ENCODE measurements around the gene CCDC69.
A peak's percentile ranks its signal among the peaks of the same experiment; 100 is the strongest.
"Not testable (repeated sequence)": the region's sequence is repeated elsewhere in the genome, so short reads cannot be mapped to it uniquely, and the experiment has no call there.

The CCDC69 gene

DNA sequence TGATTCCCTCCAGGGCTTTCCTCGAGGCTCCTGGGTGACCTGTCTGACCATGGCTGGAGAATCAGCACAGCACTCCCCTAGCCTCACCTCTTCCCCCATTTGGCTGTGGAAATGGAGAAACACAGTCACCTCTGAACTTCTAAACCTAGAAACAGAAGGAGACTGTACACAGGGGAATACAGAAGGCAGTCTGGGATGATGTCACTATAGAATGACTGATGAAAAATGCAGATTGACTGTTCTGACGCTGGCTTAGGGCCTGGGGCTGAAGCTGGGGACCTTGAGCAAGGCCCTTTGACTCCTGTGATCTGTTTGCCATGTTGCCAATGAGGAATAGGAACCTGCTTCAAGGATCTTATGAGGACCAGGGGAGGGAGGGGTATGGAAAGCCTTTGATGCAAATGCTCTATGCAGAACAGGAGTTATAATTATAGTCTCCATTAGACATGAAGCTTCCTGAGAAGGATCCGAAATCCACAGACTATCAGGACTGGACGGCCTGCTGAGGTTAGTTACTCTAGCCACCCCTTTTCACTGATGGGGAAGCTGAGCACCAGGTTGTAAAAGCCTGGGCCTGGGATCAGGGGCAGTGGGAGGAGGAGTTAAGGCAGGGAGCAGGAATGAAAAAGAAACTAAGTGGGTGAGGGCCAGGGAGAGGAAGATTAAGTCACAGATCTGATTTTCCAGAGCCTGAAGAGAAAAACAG is 41.9 kb downstream of the CCDC69 start:
- TF ChIP-seq, protein P1, sequence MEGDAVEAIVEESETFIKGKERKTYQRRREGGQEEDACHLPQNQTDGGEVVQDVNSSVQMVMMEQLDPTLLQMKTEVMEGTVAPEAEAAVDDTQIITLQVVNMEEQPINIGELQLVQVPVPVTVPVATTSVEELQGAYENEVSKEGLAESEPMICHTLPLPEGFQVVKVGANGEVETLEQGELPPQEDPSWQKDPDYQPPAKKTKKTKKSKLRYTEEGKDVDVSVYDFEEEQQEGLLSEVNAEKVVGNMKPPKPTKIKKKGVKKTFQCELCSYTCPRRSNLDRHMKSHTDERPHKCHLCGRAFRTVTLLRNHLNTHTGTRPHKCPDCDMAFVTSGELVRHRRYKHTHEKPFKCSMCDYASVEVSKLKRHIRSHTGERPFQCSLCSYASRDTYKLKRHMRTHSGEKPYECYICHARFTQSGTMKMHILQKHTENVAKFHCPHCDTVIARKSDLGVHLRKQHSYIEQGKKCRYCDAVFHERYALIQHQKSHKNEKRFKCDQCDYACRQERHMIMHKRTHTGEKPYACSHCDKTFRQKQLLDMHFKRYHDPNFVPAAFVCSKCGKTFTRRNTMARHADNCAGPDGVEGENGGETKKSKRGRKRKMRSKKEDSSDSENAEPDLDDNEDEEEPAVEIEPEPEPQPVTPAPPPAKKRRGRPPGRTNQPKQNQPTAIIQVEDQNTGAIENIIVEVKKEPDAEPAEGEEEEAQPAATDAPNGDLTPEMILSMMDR (conservative IDR thresholded peaks at IDR 0.05; ENCODE audit: control insufficient read depth, insufficient read depth, low read depth, low read length) = no peak
- no peak overlapping the region for H3K4me3 ChIP-seq (ENCODE audit: control insufficient read depth, low read depth, low read length)
- DNase-seq (ENCODE audit: low read depth) = peak; percentile 50

DNA sequence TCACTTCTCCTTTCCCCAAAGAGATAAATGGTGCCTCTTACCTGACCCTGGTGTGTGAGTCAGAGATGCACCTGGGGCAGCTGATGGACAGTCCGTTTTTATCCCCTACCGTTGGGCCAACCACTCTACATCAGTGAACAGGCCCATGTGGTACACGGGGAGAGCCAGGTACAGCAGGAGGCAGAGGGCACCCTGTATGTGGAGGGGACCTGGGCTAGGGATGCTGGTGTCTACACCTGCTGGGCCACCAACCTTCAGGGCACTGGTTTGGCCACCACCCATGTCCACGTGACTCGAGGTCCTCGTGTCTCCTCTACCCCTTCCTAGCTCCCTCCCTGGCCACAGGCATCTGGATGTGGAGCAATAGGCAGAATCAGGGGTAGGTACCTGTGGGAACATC is 43.6 kb downstream of the CCDC69 start:
- TF ChIP-seq, protein P1 (conservative IDR thresholded peaks at IDR 0.05; ENCODE audit: control insufficient read depth, insufficient read depth, low read depth, low read length) = no peak
- H3K4me3 ChIP-seq (ENCODE audit: control insufficient read depth, low read depth, low read length) = no peak overlapping the region
- DNase-seq (ENCODE audit: low read depth) = no peak

DNA sequence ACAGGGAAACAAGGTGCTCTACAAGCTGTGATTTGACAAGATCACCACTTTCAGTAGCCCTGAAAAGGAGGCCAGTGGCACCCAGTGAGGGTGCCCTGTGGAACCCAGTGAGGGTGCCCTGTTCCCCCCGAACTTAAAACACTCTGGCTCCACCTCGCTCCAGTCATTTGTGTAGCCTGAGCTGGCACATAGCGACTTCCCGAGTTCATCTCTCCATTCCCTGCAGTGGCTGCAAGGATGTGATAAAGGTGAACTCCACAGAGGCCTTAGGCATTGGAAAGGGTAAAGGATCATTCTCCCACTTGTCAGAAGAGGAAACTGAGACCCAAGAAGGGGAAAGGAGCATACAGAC is 44.4 kb downstream of the CCDC69 start:
- no peak overlapping the region for H3K4me3 ChIP-seq (ENCODE audit: control insufficient read depth, low read depth, low read length)
- no peak for DNase-seq (ENCODE audit: low read depth)
- TF ChIP-seq, protein P1 (conservative IDR thresholded peaks at IDR 0.05; ENCODE audit: control insufficient read depth, insufficient read depth, low read depth, low read length) = no peak

DNA sequence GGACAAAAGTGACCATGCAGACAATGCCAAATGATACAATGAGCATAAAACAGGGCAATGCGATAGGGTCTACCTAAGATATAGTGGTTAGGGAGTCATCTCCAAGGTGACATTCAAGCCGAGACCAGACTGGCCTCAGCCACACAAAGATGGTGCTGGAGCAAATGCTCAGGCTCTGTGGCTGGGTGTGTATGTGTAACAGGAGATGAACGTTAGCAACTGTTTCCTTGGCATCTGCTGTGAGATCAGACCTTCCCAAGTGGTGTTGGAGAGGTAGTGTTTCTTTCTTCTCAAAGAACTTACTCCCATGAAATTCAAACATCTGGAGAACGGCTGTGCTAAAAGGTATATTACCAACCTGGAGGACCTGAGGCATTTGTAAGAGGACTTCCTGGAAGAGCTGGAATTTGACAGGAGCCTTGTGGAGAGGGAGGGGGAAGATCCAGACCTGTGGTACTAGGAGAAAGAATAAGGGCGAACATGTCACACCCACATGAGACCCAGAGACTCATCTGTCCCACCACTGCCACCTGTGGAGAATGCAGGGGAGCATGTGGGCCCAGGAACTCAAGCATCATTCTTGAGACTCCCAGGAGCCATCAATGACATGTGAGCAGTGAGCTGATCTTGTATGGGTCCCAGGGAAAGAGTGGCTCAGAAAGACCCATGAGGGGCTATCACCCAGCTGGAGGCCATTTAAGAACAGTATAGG is 45.0 kb downstream of the CCDC69 start:
- TF ChIP-seq, protein P1 (conservative IDR thresholded peaks at IDR 0.05; ENCODE audit: control insufficient read depth, insufficient read depth, low read depth, low read length) = no peak
- no peak for DNase-seq (ENCODE audit: low read depth)

DNA sequence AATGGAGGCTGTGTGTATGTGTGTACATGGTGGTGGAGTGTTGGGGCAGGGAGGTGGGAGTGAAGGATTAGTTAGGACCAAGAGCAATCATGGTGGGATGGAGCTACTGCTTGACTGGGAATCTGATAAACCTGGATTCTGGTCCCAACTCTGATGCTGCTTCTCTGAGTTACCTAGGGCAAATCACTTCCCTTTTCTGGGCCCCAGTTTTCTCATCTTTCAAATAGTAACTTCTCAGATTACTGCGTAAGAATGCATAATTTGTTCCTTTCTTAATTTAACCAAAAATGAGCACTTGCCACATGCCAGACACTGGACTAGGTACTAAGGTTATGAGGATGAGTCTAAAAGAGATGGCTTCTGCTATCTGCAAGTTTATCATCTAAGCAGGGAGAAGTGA is 45.5 kb downstream of the CCDC69 start:
- DNase-seq (ENCODE audit: low read depth) = no peak
- TF ChIP-seq, protein P1 (conservative IDR thresholded peaks at IDR 0.05; ENCODE audit: control insufficient read depth, insufficient read depth, low read depth, low read length) = no peak
- H3K4me3 ChIP-seq (ENCODE audit: control insufficient read depth, low read depth, low read length) = no peak overlapping the region

More for the DNA sequence above, 45.0 kb downstream of the CCDC69 start:
- H3K4me3 ChIP-seq (ENCODE audit: control insufficient read depth, low read depth, low read length) = no peak overlapping the region

DNA sequence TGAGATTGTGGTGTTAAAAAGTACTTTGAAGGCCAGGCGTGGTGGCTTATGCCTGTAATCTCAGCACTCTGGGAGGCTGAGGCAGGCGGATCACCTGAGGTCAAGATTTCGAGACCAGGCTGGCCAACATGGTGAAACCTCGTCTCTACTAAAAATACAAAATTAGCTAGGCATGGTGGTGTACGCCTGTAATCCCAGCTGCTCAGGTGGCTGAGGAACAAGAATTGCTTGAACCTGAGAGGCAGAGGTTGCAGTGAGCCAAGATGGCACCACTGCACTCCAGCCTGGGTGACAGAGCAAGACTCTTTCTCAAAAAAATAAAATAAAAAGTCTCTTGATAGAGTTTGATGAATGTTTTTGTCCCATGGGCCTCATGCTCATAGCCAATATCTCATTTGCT is 47.6 kb downstream of the CCDC69 start:
- DNase-seq (ENCODE audit: low read depth); H3K4me3 ChIP-seq (ENCODE audit: control insufficient read depth, low read depth, low read length): not testable (repeated sequence)

DNA sequence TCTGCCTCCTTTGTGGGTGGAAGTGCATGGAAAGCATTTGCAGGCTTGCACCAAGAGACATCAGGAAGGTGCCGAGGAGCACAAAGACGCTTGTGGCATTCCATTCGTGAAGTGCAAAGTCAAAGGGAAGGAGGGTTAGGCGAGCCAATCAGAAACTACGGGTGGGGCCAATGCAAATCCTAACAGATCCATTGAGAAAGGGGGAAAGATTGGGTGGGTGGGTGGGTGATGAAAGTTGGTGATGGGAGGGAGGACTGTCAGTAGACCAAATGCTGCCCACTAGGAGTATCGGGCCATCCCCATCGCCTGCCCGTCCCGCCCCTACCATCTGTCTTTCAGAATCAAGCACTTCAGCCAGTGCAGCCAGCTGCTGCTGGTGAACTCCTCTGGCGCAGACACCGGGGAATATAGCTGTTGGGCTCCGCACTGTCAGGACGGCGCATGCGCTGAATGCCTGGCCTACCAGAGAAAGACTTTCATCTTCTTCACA is 49.2 kb downstream of the CCDC69 start:
- no peak for DNase-seq (ENCODE audit: low read depth)
- TF ChIP-seq, protein P1 (conservative IDR thresholded peaks at IDR 0.05; ENCODE audit: control insufficient read depth, insufficient read depth, low read depth, low read length) = no peak
- no peak overlapping the region for H3K4me3 ChIP-seq (ENCODE audit: control insufficient read depth, low read depth, low read length)

Measured in fibroblast of mammary gland (primary cell).